Activated CD8-positive, alpha-beta T cell treated with anti-CD3 and anti-CD28 coated beads for 36 hours (primary cell): ENCODE measurements around the gene MYL3. TPM values are rescaled to one million over a fixed set of nuclear protein-coding genes. Genes with fewer than 3 reads are reported as not detected.

ENCODE experiments used
- ATAC-seq: fragments of 200-7000 bp; cut with Tn5 transposase; one replicate; pipeline ENCODE4 v1.10.0; 2021; ENCODE audit warnings: mild to moderate bottlenecking, moderate library complexity
- CTCF ChIA-PET: fragments of 350-600 bp; sonication (Branson Sonifier 250); formaldehyde crosslinking; loops from one replicate; lab custom pipeline; 2021; ENCODE audit warnings: antibody characterized with exemption; lab: Charles Lee
- POLR2A ChIA-PET: fragments of 350-600 bp; sonication (Branson Sonifier 250); formaldehyde crosslinking; loops from one replicate; lab custom pipeline; 2021; ENCODE audit warnings: antibody characterized with exemption; lab: Charles Lee
- DNase-seq: peaks from one replicate; pipeline ENCODE4 v3.0.0-alpha.2; 2020
- H3K27ac Mint-ChIP-seq: one replicate; pipeline ENCODE4 v1.8.0; 2021; ENCODE audit warnings: mild to moderate bottlenecking, mixed read lengths
- H3K27me3 Mint-ChIP-seq: one replicate; pipeline ENCODE4 v1.8.0; 2021; ENCODE audit warnings: mixed read lengths
- H3K36me3 Mint-ChIP-seq: one replicate; pipeline ENCODE4 v1.8.0; 2021; ENCODE audit warnings: low read depth, mixed read lengths
- H3K4me1 Mint-ChIP-seq: one replicate; pipeline ENCODE4 v1.8.0; 2021; ENCODE audit warnings: low read depth, mixed read lengths
- H3K4me3 Mint-ChIP-seq: one replicate; pipeline ENCODE4 v1.8.0; 2021; ENCODE audit warnings: mild to moderate bottlenecking, moderate library complexity, mixed read lengths
- H3K9me3 Mint-ChIP-seq: one replicate; pipeline ENCODE4 v1.8.0; 2021; ENCODE audit warnings: mixed read lengths
- intact Hi-C: fragments of 100-400 bp; cut with micrococcal nuclease; formaldehyde crosslinking; loops from one replicate; pipeline ENCODE4 v1.10.0; 2022
- total RNA-seq, 2 experiments: library from RNA; stranded (reverse); gene quantifications; one replicate each; pipeline ENCODE4 v1.2.3, GENCODE V29; 2021
- TF ChIP-seq, protein P1 (sequence below): fragments of 200-600 bp; IDR thresholded peaks from one replicate; pipeline ENCODE4 v1.8.0; 2022; ENCODE audit warnings: antibody characterized with exemption, mild to moderate bottlenecking

Gene MYL3
- total RNA-seq, 2 experiments from 2014 or later: not detected

DNA sequence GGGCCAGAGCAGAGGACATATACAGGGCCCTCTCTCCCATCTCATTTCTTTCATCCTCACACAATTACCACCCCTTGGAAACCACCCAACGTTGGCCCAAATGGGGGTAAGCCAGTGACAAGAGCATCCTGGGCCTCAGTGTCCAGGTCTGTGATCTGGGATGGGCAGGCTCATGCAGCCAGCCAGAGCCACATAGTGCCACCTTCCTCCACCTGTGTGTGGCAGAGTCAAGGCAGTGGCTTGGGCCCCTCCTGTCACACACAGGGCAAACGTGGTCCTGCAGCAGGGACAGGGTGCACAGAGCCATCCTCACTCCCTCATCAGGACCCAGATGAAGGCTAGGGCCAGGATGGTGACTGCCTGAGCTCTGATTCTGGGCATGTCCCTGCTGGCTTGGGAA, 2.3 kb upstream of the MYL3 start:
- TF ChIP-seq, protein P1, sequence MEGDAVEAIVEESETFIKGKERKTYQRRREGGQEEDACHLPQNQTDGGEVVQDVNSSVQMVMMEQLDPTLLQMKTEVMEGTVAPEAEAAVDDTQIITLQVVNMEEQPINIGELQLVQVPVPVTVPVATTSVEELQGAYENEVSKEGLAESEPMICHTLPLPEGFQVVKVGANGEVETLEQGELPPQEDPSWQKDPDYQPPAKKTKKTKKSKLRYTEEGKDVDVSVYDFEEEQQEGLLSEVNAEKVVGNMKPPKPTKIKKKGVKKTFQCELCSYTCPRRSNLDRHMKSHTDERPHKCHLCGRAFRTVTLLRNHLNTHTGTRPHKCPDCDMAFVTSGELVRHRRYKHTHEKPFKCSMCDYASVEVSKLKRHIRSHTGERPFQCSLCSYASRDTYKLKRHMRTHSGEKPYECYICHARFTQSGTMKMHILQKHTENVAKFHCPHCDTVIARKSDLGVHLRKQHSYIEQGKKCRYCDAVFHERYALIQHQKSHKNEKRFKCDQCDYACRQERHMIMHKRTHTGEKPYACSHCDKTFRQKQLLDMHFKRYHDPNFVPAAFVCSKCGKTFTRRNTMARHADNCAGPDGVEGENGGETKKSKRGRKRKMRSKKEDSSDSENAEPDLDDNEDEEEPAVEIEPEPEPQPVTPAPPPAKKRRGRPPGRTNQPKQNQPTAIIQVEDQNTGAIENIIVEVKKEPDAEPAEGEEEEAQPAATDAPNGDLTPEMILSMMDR: no peak
- ChIA-PET POLR2A (no interaction called here), CTCF (interaction anchor here (1.0 to 3.1 kb wide), 6 partner anchors 9 to 162 kb away, joined by 3 to 23 read pairs (median 4); no protein-coding TSS in a partner anchor)
- Mint-ChIP-seq H3K36me3 (no peaks in the 10 kb centered on the region), H3K4me1 (no peaks in the 10 kb centered on the region), H3K9me3 (no peaks in the 10 kb centered on the region), H3K27me3 (no peaks in the 10 kb centered on the region), H3K27ac (no peak overlapping the region), H3K4me3 (no peak overlapping the region)
- intact Hi-C loops: no loop called here
- ATAC-seq: no peak
- DNase-seq: no peak

DNA sequence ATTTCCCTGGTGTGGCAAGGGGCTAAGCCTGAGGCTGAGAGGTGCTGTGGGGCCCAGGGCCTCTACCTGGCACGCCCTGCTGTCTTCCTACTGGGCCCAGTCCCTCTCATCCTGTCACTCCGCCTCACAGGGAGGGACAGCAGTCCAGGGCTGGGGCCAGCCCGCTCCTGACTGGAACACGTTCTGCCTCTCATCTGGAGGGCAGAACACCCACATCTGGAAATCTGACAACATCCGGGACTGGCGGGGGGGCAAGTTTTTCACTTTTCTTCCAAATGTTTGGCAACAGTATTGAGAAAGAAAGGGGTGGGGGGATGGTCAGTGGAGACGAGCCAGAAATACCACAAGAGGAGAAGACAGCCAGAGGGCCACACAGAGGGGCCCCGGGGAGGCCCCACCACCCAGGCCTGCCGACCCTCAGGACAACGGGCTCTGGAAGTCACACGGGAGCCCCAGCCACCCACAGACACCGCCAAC, 1.8 kb upstream of the MYL3 start:
- Mint-ChIP-seq H3K27ac (no peak overlapping the region), H3K27me3 (no peaks in the 10 kb centered on the region), H3K36me3 (no peaks in the 10 kb centered on the region), H3K9me3 (no peaks in the 10 kb centered on the region), H3K4me1 (no peaks in the 10 kb centered on the region), H3K4me3 (no peak overlapping the region)
- intact Hi-C loops: no loop called here
- ChIA-PET POLR2A (no interaction called here), CTCF (interaction anchor here (1.7 to 3.1 kb wide), 2 partner anchors 25 to 93 kb away, joined by 4 to 23 read pairs; no protein-coding TSS in a partner anchor)
- no peak for DNase-seq
- no peak for ATAC-seq
- TF ChIP-seq, protein P1: no peak

DNA sequence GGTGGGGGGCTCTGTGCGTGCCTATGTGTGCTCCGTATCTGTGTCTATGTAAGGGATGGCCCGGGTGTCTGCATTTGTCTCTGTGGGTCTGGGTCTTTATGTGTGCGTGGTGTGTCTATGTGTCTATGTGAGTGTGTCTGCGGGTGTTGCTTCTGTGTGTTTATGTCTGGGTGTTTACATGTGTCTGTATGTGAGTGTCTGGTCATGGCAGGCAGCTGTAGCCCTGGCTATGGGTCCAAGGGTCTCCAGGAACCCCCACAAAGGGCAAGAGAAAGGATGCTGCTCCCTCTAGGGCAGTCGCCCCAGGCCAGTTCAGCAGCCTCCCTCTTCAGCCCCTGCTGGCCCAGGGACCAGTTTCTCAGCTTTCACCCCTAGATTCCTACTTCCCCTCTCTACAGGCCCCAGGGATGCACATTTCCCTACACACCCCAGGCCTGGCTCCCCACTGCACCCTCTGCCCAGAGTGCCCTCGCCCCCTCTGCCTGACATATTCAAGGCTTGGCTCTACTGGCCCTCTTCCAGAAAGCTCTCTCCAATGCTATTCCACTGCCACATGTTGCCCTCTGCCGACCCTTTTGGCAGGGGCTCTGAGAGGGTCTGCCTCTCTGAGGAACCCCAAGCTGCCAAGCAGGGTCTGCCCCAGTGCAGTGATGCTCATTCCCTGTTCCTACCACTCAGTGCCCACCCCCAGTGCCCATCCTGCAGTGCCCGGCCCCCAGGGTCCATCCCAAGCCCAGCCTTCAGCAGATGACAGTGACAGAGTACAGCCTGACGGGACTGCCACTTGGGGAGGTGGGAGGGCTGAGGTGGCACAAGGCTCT, 1.0 kb upstream of the MYL3 start:
- Mint-ChIP-seq H3K4me3 (no peak overlapping the region), H3K27ac (no peak overlapping the region), H3K27me3 (no peaks in the 10 kb centered on the region), H3K36me3 (no peaks in the 10 kb centered on the region), H3K9me3 (no peaks in the 10 kb centered on the region), H3K4me1 (no peaks in the 10 kb centered on the region)
- DNase-seq (no peak), ATAC-seq (no peak)
- POLR2A ChIA-PET: no interaction called here
- TF ChIP-seq, protein P1: no peak
- intact Hi-C loops: no loop called here
- CTCF ChIA-PET: interaction anchor here (0.6 to 1.7 kb wide), 2 partner anchors 31 to 58 kb away, joined by 3 to 4 read pairs; no protein-coding TSS in a partner anchor

DNA sequence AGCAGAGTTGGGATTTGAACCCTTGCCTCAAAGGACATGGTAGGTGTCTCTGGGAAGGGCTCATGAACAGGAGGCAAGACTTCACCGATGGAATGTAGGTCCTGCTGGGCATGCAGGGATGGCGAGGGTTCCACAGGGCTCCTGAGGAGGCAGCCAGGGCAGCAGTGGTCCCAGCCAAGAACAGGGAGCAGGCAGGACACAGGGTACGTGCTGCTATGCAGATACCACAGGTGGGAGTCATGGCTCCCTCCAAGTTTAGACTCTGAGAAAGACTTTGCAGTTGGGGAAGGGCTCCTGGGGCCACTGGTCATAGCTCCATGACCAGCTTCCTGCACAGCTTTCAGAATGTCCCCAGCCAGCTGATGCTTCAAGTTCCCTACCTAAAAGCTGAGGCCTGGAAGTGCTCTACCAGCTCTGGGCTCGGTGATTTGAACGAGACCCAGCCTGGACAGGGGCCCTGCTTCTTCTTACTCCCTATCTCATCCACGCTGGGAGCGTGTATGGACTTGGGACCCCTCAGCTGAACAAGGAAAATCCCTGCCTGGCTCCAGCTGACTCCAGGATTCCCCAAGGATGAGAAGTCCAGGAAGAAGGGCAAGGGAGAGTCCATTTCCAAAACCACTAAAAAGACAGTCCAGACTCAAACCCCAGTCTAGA, 747 bp downstream of the MYL3 start:
- TF ChIP-seq, protein P1: no peak
- ATAC-seq (no peak), DNase-seq (no peak)
- intact Hi-C loops: no loop called here
- Mint-ChIP-seq H3K9me3 (no peaks in the 10 kb centered on the region), H3K4me3 (no peak overlapping the region), H3K36me3 (no peaks in the 10 kb centered on the region), H3K4me1 (no peaks in the 10 kb centered on the region), H3K27me3 (no peaks in the 10 kb centered on the region), H3K27ac (no peak overlapping the region)
- POLR2A ChIA-PET: interaction anchor here (0.7 kb wide), 1 partner anchor 87 kb away, joined by 3 read pairs; no protein-coding TSS in a partner anchor
- CTCF ChIA-PET: interaction anchor here (0.9 to 1.8 kb wide), 6 partner anchors 9 to 157 kb away, joined by 3 to 4 read pairs (median 3); no protein-coding TSS in a partner anchor
